WTC11 (cell line): ENCODE data around the gene SPATA4. TPM values are rescaled to one million over a fixed set of nuclear protein-coding genes. Genes with fewer than 3 reads are reported as not detected.
"Not testable (repeated sequence)": the region's sequence is repeated elsewhere in the genome, so short reads cannot be mapped to it uniquely, and the experiment has no call there.

ENCODE experiments used
- ATAC-seq: fragments of 200-7000 bp; cut with Tn5 transposase; 2 replicates; pipeline ENCODE4 v1.10.0; 2021; ENCODE audit warnings: mild to moderate bottlenecking, moderate library complexity
- CTCF ChIA-PET: fragments of 300-600 bp; sonication (Branson Sonifier 250); formaldehyde crosslinking; loops from one replicate; lab custom pipeline; 2021; ENCODE audit warnings: antibody characterized with exemption; lab: Charles Lee
- POLR2A ChIA-PET: fragments of 350-600 bp; sonication (Branson Sonifier 250); formaldehyde crosslinking; loops from one replicate; lab custom pipeline; 2021; ENCODE audit warnings: antibody characterized with exemption; lab: Charles Lee
- DNase-seq: peaks from one replicate; pipeline ENCODE4 v3.0.0; 2021; ENCODE audit warnings: low spot score
- H3K27ac Mint-ChIP-seq: 2 replicates; pipeline ENCODE4 v1.8.0; 2021; ENCODE audit warnings: mixed read lengths
- H3K27me3 Mint-ChIP-seq: 2 replicates; pipeline ENCODE4 v1.8.0; 2021; ENCODE audit warnings: low read depth, mild to moderate bottlenecking, moderate library complexity, mixed read lengths
- H3K36me3 Mint-ChIP-seq: 2 replicates; pipeline ENCODE4 v1.8.0; 2021; ENCODE audit warnings: mixed read lengths
- H3K4me1 Mint-ChIP-seq: 2 replicates; pipeline ENCODE4 v1.8.0; 2022; ENCODE audit warnings: mixed read lengths
- H3K4me3 Mint-ChIP-seq: 2 replicates; pipeline ENCODE4 v1.8.0; 2021; ENCODE audit warnings: mild to moderate bottlenecking, moderate library complexity, mixed read lengths
- H3K9me3 Mint-ChIP-seq: 2 replicates; pipeline ENCODE4 v1.8.0; 2021; ENCODE audit warnings: mixed read lengths
- AFF4 ChIP-seq: sonication (generic); formaldehyde crosslinking; IDR thresholded peaks from 2 replicates; pipeline ENCODE4 v1.8.1; 2023; ENCODE audit warnings: mild to moderate bottlenecking, missing genetic modification reagents, borderline replicate concordance
- AR ChIP-seq: fragments of 250-450 bp; sonication (Bioruptor Pico); IDR thresholded peaks from 2 replicates; pipeline ENCODE4 v1.9.0; 2021; ENCODE audit warnings: mild to moderate bottlenecking
- CREM ChIP-seq: sonication (generic); formaldehyde crosslinking; IDR thresholded peaks from 2 replicates; pipeline ENCODE4 v1.8.1; 2022; ENCODE audit warnings: mild to moderate bottlenecking, missing genetic modification reagents, moderate library complexity
- E2F5 ChIP-seq: sonication (generic); formaldehyde crosslinking; IDR thresholded peaks from 2 replicates; pipeline ENCODE4 v1.8.1; 2022; ENCODE audit warnings: mild to moderate bottlenecking, moderate library complexity, missing genetic modification reagents
- EMX1 ChIP-seq: fragments of 250-450 bp; sonication (Bioruptor Pico); IDR thresholded peaks from 2 replicates; pipeline ENCODE4 v1.8.0; 2021; ENCODE audit warnings: mild to moderate bottlenecking
- ERG ChIP-seq: fragments of 250-450 bp; sonication (Bioruptor Pico); IDR thresholded peaks from 2 replicates; pipeline ENCODE4 v1.8.0; 2021; ENCODE audit warnings: mild to moderate bottlenecking
- MAX ChIP-seq: sonication (generic); formaldehyde crosslinking; IDR thresholded peaks from 2 replicates; pipeline ENCODE4 v1.8.0; 2022; ENCODE audit warnings: mild to moderate bottlenecking, missing genetic modification reagents
- MXD4 ChIP-seq: fragments of 250-450 bp; sonication (Bioruptor Pico); IDR thresholded peaks from 2 replicates; pipeline ENCODE4 v1.8.0; 2021; ENCODE audit warnings: mild to moderate bottlenecking, moderate library complexity, borderline replicate concordance
- NFE2L1 ChIP-seq: sonication (generic); formaldehyde crosslinking; IDR thresholded peaks from 2 replicates; pipeline ENCODE4 v1.8.1; 2023; ENCODE audit warnings: missing genetic modification reagents
- NFYB ChIP-seq: sonication (generic); formaldehyde crosslinking; conservative IDR thresholded peaks from 2 replicates; pipeline ENCODE4 v1.8.0; 2022; ENCODE audit warnings: low read depth, missing genetic modification reagents
- PRDM15 ChIP-seq: sonication (generic); formaldehyde crosslinking; IDR thresholded peaks from 2 replicates; pipeline ENCODE4 v1.8.0; 2022; ENCODE audit warnings: missing genetic modification reagents
- SMAD4 ChIP-seq: sonication (generic); formaldehyde crosslinking; IDR thresholded peaks from 2 replicates; pipeline ENCODE4 v1.8.0; 2022; ENCODE audit warnings: mild to moderate bottlenecking, missing genetic modification reagents
- USF2 ChIP-seq: sonication (generic); formaldehyde crosslinking; IDR thresholded peaks from 2 replicates; pipeline ENCODE4 v1.8.1; 2023; ENCODE audit warnings: mild to moderate bottlenecking, missing genetic modification reagents, moderate library complexity
- ZBTB43 ChIP-seq: sonication (generic); formaldehyde crosslinking; IDR thresholded peaks from 2 replicates; pipeline ENCODE4 v1.8.1; 2023; ENCODE audit warnings: mild to moderate bottlenecking, missing genetic modification reagents
- ZNF121 ChIP-seq: sonication (generic); formaldehyde crosslinking; IDR thresholded peaks from 2 replicates; pipeline ENCODE4 v1.8.0; 2023; ENCODE audit warnings: missing genetic modification reagents
- ZNF232 ChIP-seq: sonication (generic); formaldehyde crosslinking; IDR thresholded peaks from 2 replicates; pipeline ENCODE4 v1.8.0; 2022; ENCODE audit warnings: mild to moderate bottlenecking, missing genetic modification reagents
- ZNF396 ChIP-seq: fragments of 250-450 bp; sonication (Bioruptor Pico); IDR thresholded peaks from 2 replicates; pipeline ENCODE4 v1.8.0; 2021; ENCODE audit warnings: mild to moderate bottlenecking, moderate library complexity, borderline replicate concordance
- total RNA-seq: library from RNA; stranded (reverse); gene quantifications from 3 replicates; pipeline ENCODE4 v1.2.3, GENCODE V29; 2021

Gene SPATA4
- total RNA-seq, 1 experiment from 2014 or later, result not detected

- no peak for TF ChIP-seq AFF4
- no peak for TF ChIP-seq NFE2L1 (CRISPR knock-in tag)
- TF ChIP-seq E2F5 (CRISPR knock-in tag), result no peak
- TF ChIP-seq MXD4, result no peak
- no peak for TF ChIP-seq AR (CRISPR knock-in tag)
These were observed 22.1 kb upstream of the SPATA4 start (continued) for GRCh38 chr4:176217510-176217909.

- ATAC-seq, CTCF ChIA-PET, H3K36me3 Mint-ChIP-seq, POLR2A ChIA-PET, H3K27ac Mint-ChIP-seq, H3K27me3 Mint-ChIP-seq, DNase-seq, H3K4me3 Mint-ChIP-seq, H3K4me1 Mint-ChIP-seq: not testable (repeated sequence)
- peaks cover 10% of the 10 kb centered on the region for H3K9me3 Mint-ChIP-seq
These were observed 17.0 kb upstream of the SPATA4 start for GRCh38 chr4:176212351-176212750.

- TF ChIP-seq MAX (CRISPR knock-in tag) (no peak), ERG (CRISPR knock-in tag) (no peak), NFYB (CRISPR knock-in tag) (no peak), ZNF232 (CRISPR knock-in tag) (no peak), USF2 (no peak), ZNF121 (CRISPR knock-in tag) (no peak), EMX1 (CRISPR knock-in tag) (no peak), ZBTB43 (no peak), PRDM15 (no peak), ZNF396 (CRISPR knock-in tag) (no peak), SMAD4 (CRISPR knock-in tag) (no peak), CREM (CRISPR knock-in tag) (no peak)
- Mint-ChIP-seq H3K9me3 (peaks cover 16% of the 10 kb centered on the region), H3K36me3 (peaks cover 10% of the 10 kb centered on the region; the same call in 1 of the 2 replicates), H3K4me1 (peaks cover 10% of the 10 kb centered on the region), H3K4me3 (no peak overlapping the region), H3K27me3 (no peaks in the 10 kb centered on the region), H3K27ac (no peak overlapping the region)
- POLR2A ChIA-PET, result interaction anchor here (0.6 kb wide), 1 partner anchor 67 kb away, joined by 3 read pairs; no protein-coding TSS in a partner anchor
- ATAC-seq, result no peak
- CTCF ChIA-PET, result no interaction called here
- DNase-seq, result no peak
These were observed 15.4 kb upstream of the SPATA4 start for GRCh38 chr4:176210579-176211296.
